Tibial artery (tissue), 4 donors: ENCODE results near the gene RPS5.
A peak's percentile ranks its signal among the peaks of the same experiment; 100 is the strongest.

Experiments
- DNase-seq, 2 donors: peaks; one replicate each; pipeline ENCODE4 v3.0.0-alpha.2; 2019
- H3K27ac ChIP-seq, 2 donors: fragments of 200-600 bp; sonication (generic) in 1 of 2; 1 replicate in 1 of 2; 2 replicates in 1 of 2; pipeline ENCODE4 v1.5.1; 2018 to 2019; ENCODE audit warnings: mild to moderate bottlenecking in 1 of 2
- H3K27me3 ChIP-seq, 2 donors: fragments of 200-600 bp; sonication (generic) in 1 of 2; one replicate each; pipeline versions ENCODE4 v1.5.1 to v1.6.0; 2016 to 2019
- H3K36me3 ChIP-seq, 3 donors: fragments of 200-600 bp; sonication (generic) in 2 of 3; one replicate each; pipeline ENCODE4 v1.5.1; 2016 to 2019; ENCODE audit warnings: mild to moderate bottlenecking in 2 of 3
- H3K4me1 ChIP-seq, 4 donors: fragments of 200-600 bp; sonication (generic) in 2 of 4; 1 replicate in 3 of 4; 2 replicates in 1 of 4; pipeline ENCODE4 v1.5.1; 2016 to 2019
- H3K4me3 ChIP-seq, 2 donors: fragments of 200-600 bp; sonication (generic) in 1 of 2; 1 replicate in 1 of 2; 2 replicates in 1 of 2; pipeline ENCODE4 v1.5.1; 2018 to 2019; ENCODE audit warnings: mild to moderate bottlenecking in 2 of 2
- H3K9me3 ChIP-seq, 3 donors: fragments of 200-600 bp; sonication (generic) in 1 of 3; one replicate each; pipeline ENCODE4 v1.5.1; 2016 to 2019
- intact Hi-C: fragments of 100-400 bp; cut with DNase I; formaldehyde crosslinking; loops from one replicate; pipeline ENCODE4 v1.15.0; 2023; ENCODE audit warnings: low total_unique reads
- TF ChIP-seq, protein P1 (sequence below), 2 experiments: fragments of 200-600 bp in 1 of 2; fragments of 450-650 bp in 1 of 2; IDR thresholded peaks; one replicate each; pipeline ENCODE4 v1.5.1; 2017 to 2019; ENCODE audit warnings: antibody characterized with exemption in 2 of 2, mild to moderate bottlenecking in 1 of 2, moderate library complexity in 1 of 2

RPS5 gene

DNA sequence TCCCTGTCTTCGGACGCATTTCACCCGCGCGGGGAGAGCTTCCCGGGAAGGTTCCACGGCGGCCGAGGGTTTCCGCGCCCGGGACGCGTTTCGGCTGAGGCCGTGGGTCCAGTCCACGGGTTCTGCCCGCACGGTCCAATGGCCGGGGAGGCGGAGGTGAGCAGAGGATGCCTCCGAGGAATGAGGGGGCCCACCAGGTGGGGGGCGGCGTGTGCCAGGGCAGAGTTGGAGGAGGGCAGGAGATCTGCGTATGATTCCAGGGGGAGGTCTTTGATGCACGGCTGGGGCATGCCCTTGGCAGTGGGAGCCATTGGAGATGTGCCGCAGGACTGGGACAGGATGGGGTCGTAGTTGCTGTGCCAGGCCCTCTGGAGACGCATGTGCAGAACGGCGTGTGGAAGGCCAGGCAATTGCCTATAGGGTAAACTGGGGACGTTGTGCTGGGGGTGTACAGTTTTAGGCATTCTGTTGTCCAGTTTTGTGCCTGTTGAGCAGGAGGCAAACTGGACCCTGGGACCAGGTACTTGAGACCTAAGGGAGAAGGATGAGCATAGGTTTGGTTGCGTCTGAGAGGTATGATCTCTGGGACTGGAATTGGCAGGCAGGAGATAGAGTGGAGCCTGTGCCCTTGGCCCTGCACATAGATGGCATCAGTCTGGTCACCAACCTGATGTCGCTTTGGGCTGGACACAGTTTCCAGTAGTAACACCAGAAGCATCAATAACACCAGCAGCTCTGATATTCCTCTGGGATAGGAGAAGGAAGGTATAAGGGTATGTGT lies 22.1 kb downstream of the RPS5 start:
- TF ChIP-seq, protein P1, sequence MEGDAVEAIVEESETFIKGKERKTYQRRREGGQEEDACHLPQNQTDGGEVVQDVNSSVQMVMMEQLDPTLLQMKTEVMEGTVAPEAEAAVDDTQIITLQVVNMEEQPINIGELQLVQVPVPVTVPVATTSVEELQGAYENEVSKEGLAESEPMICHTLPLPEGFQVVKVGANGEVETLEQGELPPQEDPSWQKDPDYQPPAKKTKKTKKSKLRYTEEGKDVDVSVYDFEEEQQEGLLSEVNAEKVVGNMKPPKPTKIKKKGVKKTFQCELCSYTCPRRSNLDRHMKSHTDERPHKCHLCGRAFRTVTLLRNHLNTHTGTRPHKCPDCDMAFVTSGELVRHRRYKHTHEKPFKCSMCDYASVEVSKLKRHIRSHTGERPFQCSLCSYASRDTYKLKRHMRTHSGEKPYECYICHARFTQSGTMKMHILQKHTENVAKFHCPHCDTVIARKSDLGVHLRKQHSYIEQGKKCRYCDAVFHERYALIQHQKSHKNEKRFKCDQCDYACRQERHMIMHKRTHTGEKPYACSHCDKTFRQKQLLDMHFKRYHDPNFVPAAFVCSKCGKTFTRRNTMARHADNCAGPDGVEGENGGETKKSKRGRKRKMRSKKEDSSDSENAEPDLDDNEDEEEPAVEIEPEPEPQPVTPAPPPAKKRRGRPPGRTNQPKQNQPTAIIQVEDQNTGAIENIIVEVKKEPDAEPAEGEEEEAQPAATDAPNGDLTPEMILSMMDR (IDR thresholded peaks at IDR 0.05), result no peak
- Histone ChIP-seq H3K27ac (peak overlapping the region; percentile 86 to 92), H3K36me3 (peaks cover 0 to 6% (median 4%) of the 10 kb centered on the region in 3 donors), H3K4me1 (peaks cover 0 to 22% (median 18%) of the 10 kb centered on the region in 4 donors), H3K9me3 (no peaks in the 10 kb centered on the region), H3K27me3 (no peaks in the 10 kb centered on the region), H3K4me3 (peak overlapping the region; percentile 76 to 99)
- peak in 1 of 2 donors; percentile 62 for DNase-seq
- intact Hi-C loops, result no loop called here

DNA sequence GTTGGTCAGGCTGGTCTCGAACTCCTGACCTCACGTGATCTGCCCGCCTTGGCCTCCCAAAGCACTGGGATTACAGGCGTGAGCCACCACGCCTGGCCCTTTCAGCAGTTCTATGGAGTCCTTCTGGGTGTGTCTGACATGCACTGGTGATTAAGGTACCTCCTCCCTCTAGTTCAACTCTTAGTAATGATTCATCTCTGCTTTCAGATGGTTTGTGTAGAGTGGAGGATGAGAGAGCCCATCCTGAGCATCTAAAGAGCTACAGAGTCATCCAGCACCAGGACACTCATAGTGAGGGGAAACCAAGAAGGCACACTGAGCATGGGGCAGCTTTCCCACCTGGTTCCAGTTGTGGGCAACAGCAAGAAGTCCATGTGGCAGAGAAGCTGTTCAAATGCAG lies 29.5 kb downstream of the RPS5 start:
- intact Hi-C loops, result no loop called here
- Histone ChIP-seq H3K9me3 (peaks cover 0 to 16% (median 0%) of the 10 kb centered on the region in 3 donors), H3K27me3 (no peaks in the 10 kb centered on the region), H3K4me1 (no peaks in the 10 kb centered on the region), H3K27ac (no peak overlapping the region), H3K36me3 (peaks cover 54 to 71% (median 65%) of the 10 kb centered on the region in 3 donors), H3K4me3 (no peak overlapping the region)
- TF ChIP-seq, protein P1 (IDR thresholded peaks at IDR 0.05), result no peak
- no peak for DNase-seq

DNA sequence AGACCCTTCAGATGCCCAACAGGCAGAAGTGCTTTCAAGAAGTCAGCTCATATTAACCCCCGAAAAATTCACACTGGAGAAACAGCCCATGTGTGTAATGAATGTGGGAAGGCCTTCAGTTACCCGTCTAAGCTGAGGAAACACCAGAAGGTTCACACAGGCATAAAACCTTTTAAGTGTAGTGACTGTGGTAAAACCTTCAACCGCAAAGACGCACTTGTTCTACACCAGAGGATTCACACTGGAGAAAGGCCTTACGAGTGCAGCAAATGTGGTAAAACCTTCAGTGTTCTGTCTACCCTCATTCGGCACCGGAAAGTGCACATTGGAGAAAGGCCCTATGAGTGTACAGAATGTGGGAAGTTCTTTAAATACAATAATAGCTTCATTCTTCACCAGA lies 30.0 kb downstream of the RPS5 start:
- Histone ChIP-seq H3K27ac (no peak overlapping the region), H3K36me3 (peaks cover 54 to 72% (median 69%) of the 10 kb centered on the region in 3 donors), H3K27me3 (no peaks in the 10 kb centered on the region), H3K4me3 (no peak overlapping the region), H3K9me3 (peaks cover 0 to 20% (median 0%) of the 10 kb centered on the region in 3 donors), H3K4me1 (no peaks in the 10 kb centered on the region)
- intact Hi-C loops, result no loop called here
- DNase-seq, result no peak
- TF ChIP-seq, protein P1 (IDR thresholded peaks at IDR 0.05), result no peak

DNA sequence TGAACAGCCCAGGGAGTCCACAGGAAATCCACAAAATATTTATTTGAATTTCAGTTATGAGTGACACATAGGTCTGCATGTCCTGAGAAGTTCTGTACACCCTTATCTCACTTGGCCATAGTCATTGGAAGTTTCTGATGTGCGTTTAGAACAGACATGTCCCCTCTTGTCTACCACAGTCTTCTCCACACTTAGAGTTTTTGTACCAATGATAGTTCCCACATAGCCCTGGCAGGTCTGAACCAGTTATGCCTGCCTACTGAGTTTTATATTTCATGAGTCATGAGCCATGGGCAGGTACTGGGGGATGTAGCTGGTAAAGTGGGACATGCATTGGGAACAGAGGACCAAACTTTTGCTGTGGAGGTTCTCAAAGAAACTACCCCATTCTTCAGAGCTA lies 41.5 kb downstream of the RPS5 start:
- TF ChIP-seq, protein P1 (IDR thresholded peaks at IDR 0.05), result no peak
- no peak overlapping the region for H3K27ac ChIP-seq
- peaks cover 40 to 58% (median 45%) of the 10 kb centered on the region in 3 donors for H3K36me3 ChIP-seq
- no peak overlapping the region for H3K4me3 ChIP-seq
- no peaks in the 10 kb centered on the region for H3K27me3 ChIP-seq
- peaks cover 34 to 88% (median 75%) of the 10 kb centered on the region in 3 donors for H3K9me3 ChIP-seq
- H3K4me1 ChIP-seq, result no peaks in the 10 kb centered on the region
- intact Hi-C loops, result no loop called here
- no peak for DNase-seq

DNA sequence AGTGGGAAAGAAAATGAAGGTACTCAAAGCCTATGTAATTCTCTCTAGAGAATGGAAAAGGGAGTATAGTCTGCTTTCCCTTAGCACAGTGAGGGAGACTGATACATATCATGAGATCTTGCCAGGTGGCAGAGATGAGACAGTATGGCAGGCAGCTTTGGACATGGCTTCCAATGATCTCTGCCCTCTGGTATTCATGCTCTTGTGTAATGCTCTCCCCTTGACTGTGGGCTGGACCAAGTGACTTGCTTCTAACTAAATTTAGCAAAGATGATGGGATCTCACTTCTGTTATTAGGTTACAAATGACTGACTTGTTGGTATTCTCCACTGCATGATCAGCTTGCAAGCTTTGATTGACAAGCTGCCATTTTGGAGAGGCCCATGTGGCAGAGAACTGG lies 42.7 kb downstream of the RPS5 start:
- no peaks in the 10 kb centered on the region for H3K4me1 ChIP-seq
- peaks cover 45 to 97% (median 86%) of the 10 kb centered on the region in 3 donors for H3K9me3 ChIP-seq
- intact Hi-C loops, result no loop called here
- no peak for DNase-seq
- no peaks in the 10 kb centered on the region for H3K27me3 ChIP-seq
- no peak overlapping the region for H3K4me3 ChIP-seq
- peaks cover 52 to 69% (median 56%) of the 10 kb centered on the region in 3 donors for H3K36me3 ChIP-seq
- TF ChIP-seq, protein P1 (IDR thresholded peaks at IDR 0.05), result no peak
- H3K27ac ChIP-seq, result no peak overlapping the region
